IMR-90 (cell line): ENCODE data around the gene FBXO40. TPM values are rescaled to one million over a fixed set of nuclear protein-coding genes. Genes with fewer than 3 reads are reported as not detected.

Source experiments
- ATAC-seq: fragments of 200-7000 bp; cut with Tn5 transposase; 2 replicates; pipeline ENCODE4 v1.9.1; 2020; ENCODE audit warnings: low read depth, mild to moderate bottlenecking, moderate library complexity
- BruUV-seq: library from RNA; stranded (reverse); fragments of 400-500 nt; replicated peaks from 2 replicates; lab custom pipeline; 2021; lab: Mats Ljungman, UMichigan
- CTCF ChIA-PET: fragments of 300-600 bp; formaldehyde crosslinking; extraction: SDS; loops from one replicate; lab custom pipeline; 2021; ENCODE audit warnings: antibody characterized with exemption; lab: Yijun Ruan, JAX
- POLR2A ChIA-PET: fragments of 300-600 bp; sonication (Branson Sonifier 250); formaldehyde crosslinking; loops from one replicate; lab custom pipeline; 2022; ENCODE audit warnings: antibody characterized with exemption; ENCODE audit not compliant: unreplicated experiment; lab: Charles Lee
- DNase-seq: peaks from one replicate; pipeline ENCODE4 v3.0.0; 2013
- H2AFZ ChIP-seq: replicated peaks from 2 replicates; pipeline ENCODE3; 2013; ENCODE audit warnings: low read length, mild to moderate bottlenecking; ENCODE audit not compliant: poor library complexity
- H2AK5ac ChIP-seq: 2 replicates; pipeline ENCODE4 v1.6.1; 2013; ENCODE audit warnings: low read depth, low read length, inconsistent platforms
- H2AK9ac ChIP-seq: replicated peaks from 2 replicates; pipeline ENCODE3; 2013; ENCODE audit warnings: mild to moderate bottlenecking, low read depth, low read length, moderate library complexity; ENCODE audit not compliant: poor library complexity
- H2BK120ac ChIP-seq: 2 replicates; pipeline ENCODE4 v1.6.1; 2013; ENCODE audit warnings: low read depth, low read length, inconsistent platforms
- H2BK15ac ChIP-seq: 3 replicates; pipeline ENCODE4 v1.6.1; 2013; ENCODE audit warnings: low read depth, low read length, inconsistent platforms
- H2BK20ac ChIP-seq: 2 replicates; pipeline ENCODE4 v1.6.1; 2013; ENCODE audit warnings: low read depth, mild to moderate bottlenecking, inconsistent platforms, low read length, moderate library complexity
- H2BK5ac ChIP-seq: 2 replicates; pipeline ENCODE4 v1.6.1; 2013; ENCODE audit warnings: mild to moderate bottlenecking, low read depth, low read length, inconsistent platforms; ENCODE audit not compliant: poor library complexity, severe bottlenecking
- H3K14ac ChIP-seq: replicated peaks from 2 replicates; pipeline ENCODE4 v1.6.1; 2013; ENCODE audit warnings: low read depth, low read length, inconsistent platforms
- H3K18ac ChIP-seq: 2 replicates; pipeline ENCODE4 v1.6.1; 2013; ENCODE audit warnings: low read depth, low read length, control low read depth
- H3K23ac ChIP-seq: 2 replicates; pipeline ENCODE4 v1.6.1; 2013; ENCODE audit warnings: low read depth, low read length, inconsistent platforms
- H3K27ac ChIP-seq: 2 replicates; pipeline ENCODE4 v1.5.1; 2013; ENCODE audit warnings: mild to moderate bottlenecking, control low read depth, low read length; ENCODE audit not compliant: insufficient read depth
- H3K27me3 ChIP-seq: 2 replicates; pipeline ENCODE4 v1.6.1; 2013; ENCODE audit warnings: low read length; ENCODE audit not compliant: control insufficient read depth, insufficient read depth
- H3K36me3 ChIP-seq: 2 replicates; pipeline ENCODE4 v1.6.1; 2013; ENCODE audit warnings: low read length, mixed read lengths; ENCODE audit not compliant: control insufficient read depth, insufficient read depth
- H3K4ac ChIP-seq: 2 replicates; pipeline ENCODE4 v1.6.1; 2013; ENCODE audit warnings: low read depth, low read length, inconsistent platforms
- H3K4me1 ChIP-seq: 2 replicates; pipeline ENCODE4 v1.6.1; 2013; ENCODE audit warnings: low read length, mixed read lengths; ENCODE audit not compliant: control insufficient read depth, insufficient read depth
- H3K4me2 ChIP-seq: 2 replicates; pipeline ENCODE4 v1.6.1; 2013; ENCODE audit warnings: low read depth, mild to moderate bottlenecking, control low read depth, low read length, moderate library complexity
- H3K4me3 ChIP-seq: 2 replicates; pipeline ENCODE4 v1.5.1; 2013; ENCODE audit warnings: low read depth, mild to moderate bottlenecking, control low read depth, low read length, moderate library complexity; ENCODE audit not compliant: insufficient read depth
- H3K56ac ChIP-seq: 2 replicates; pipeline ENCODE4 v1.6.1; 2013; ENCODE audit warnings: low read length, inconsistent platforms; ENCODE audit not compliant: insufficient read depth; ENCODE audit errors: extremely low read depth
- H3K79me1 ChIP-seq, 2 experiments: 2 replicates each; pipeline ENCODE4 v1.6.1; 2013; ENCODE audit warnings: low read length in 2 of 2, inconsistent platforms in 1 of 2, low read depth in 1 of 2
- H3K9ac ChIP-seq: 2 replicates; pipeline ENCODE4 v1.6.1; 2013; ENCODE audit warnings: low read depth, low read length, control low read depth
- H3K9me1 ChIP-seq: 2 replicates; pipeline ENCODE4 v1.6.1; 2013; ENCODE audit warnings: low read length, inconsistent platforms; ENCODE audit not compliant: insufficient read depth
- H3K9me3 ChIP-seq: 2 replicates; pipeline ENCODE4 v1.6.1; 2013; ENCODE audit warnings: low read length; ENCODE audit not compliant: control insufficient read depth, insufficient read depth
- H4K20me1 ChIP-seq: 2 replicates; pipeline ENCODE4 v1.6.1; 2013; ENCODE audit warnings: low read length, inconsistent platforms; ENCODE audit not compliant: insufficient read depth
- H4K5ac ChIP-seq: 2 replicates; pipeline ENCODE4 v1.6.1; 2013; ENCODE audit warnings: mild to moderate bottlenecking, low read depth, low read length, control low read depth
- H4K8ac ChIP-seq, 2 experiments: 2 replicates each; pipeline ENCODE4 v1.6.1; 2013; ENCODE audit warnings: low read depth in 2 of 2, low read length in 2 of 2, control low read depth in 1 of 2, inconsistent platforms in 1 of 2
- H4K91ac ChIP-seq: 2 replicates; pipeline ENCODE4 v1.6.1; 2013; ENCODE audit warnings: low read depth, low read length, inconsistent platforms; ENCODE audit not compliant: insufficient read depth
- ELK1 ChIP-seq: fragments of 150-350 bp; IDR thresholded peaks from 2 replicates; pipeline ENCODE4 v1.6.1; 2016; ENCODE audit warnings: low read depth, mild to moderate bottlenecking, low read length, moderate library complexity, borderline replicate concordance
- FOS ChIP-seq: fragments of 150-350 bp; IDR thresholded peaks from 2 replicates; pipeline ENCODE4 v1.6.1; 2016; ENCODE audit warnings: low read depth, low read length
- MXI1 ChIP-seq: IDR thresholded peaks from 2 replicates; pipeline ENCODE4 v1.6.1; 2012; ENCODE audit warnings: low read depth, mild to moderate bottlenecking, low read length, moderate library complexity, borderline replicate concordance
- RAD21 ChIP-seq: IDR thresholded peaks from 2 replicates; pipeline ENCODE4 v1.6.1; 2012; ENCODE audit warnings: low read length, improper control_type of control experiment
- RCOR1 ChIP-seq: IDR thresholded peaks from 2 replicates; pipeline ENCODE4 v1.6.1; 2012; ENCODE audit warnings: mild to moderate bottlenecking, low read length, improper control_type of control experiment; ENCODE audit not compliant: insufficient replicate concordance
- RFX5 ChIP-seq: IDR thresholded peaks from 2 replicates; pipeline ENCODE4 v1.8.0; 2012; ENCODE audit warnings: low read depth, mild to moderate bottlenecking, low read length, moderate library complexity
- WGBS, 2 experiments: methylation state at CpG; one replicate each; pipeline versions ENCODE4 v1.1.5 to v1.1.7; 2013; ENCODE audit warnings: missing lambda C conversion rate in 2 of 2; ENCODE audit not compliant: insufficient read length in 1 of 2; ENCODE audit errors: extremely low coverage in 2 of 2; 5-methylcytosine and 5-hydroxymethylcytosine counted together
- dilution Hi-C: fragments of 300-500 bp; cut with HindIII; formaldehyde crosslinking; loops from one replicate; pipeline ENCODE4 v1.14.3; 2018; ENCODE audit warnings: low sequenced_read_pairs; ENCODE audit not compliant: unreplicated experiment
- in situ Hi-C: fragments of 300-500 bp; cut with MboI; formaldehyde crosslinking; loops from 3 replicates; pipeline ENCODE4 v1.14.3; 2019; ENCODE audit warnings: low sequenced_read_pairs, inconsistent platforms, mixed read lengths
- intact Hi-C: fragments of 100-400 bp; cut with micrococcal nuclease; formaldehyde crosslinking; loops from 2 replicates; pipeline ENCODE4 v1.10.0; 2022
- polyA plus RNA-seq, 3 experiments: library from polyadenylated mRNA; depleted of rRNA; stranded (reverse); fragments of >200 nt; gene quantifications; 2 replicates each; pipeline ENCODE4 v1.2.3, GENCODE V29; 2012; ENCODE audit warnings: low replicate concordance in 1 of 3
- total RNA-seq: library from RNA; depleted of rRNA; stranded (reverse); fragments of >200 nt; gene quantifications from 2 replicates; pipeline ENCODE4 v1.2.3, GENCODE V29; 2012

FBXO40 gene
- total and polyA plus RNA-seq, 2 of the 4 experiments (the other 2 are of a cell fraction), result not detected

GRCh38 chr3:121594850-121595249 is 1.7 kb downstream of the FBXO40 start:
- H2AFZ ChIP-seq, result no peak overlapping the region
- H4K91ac ChIP-seq, result no peak overlapping the region
- no peak overlapping the region for H4K5ac ChIP-seq
- H3K4me2 ChIP-seq, result no peak overlapping the region
- no peak overlapping the region for H2BK20ac ChIP-seq
- POLR2A ChIA-PET, result no interaction called here
- H2AK9ac ChIP-seq, result no peak overlapping the region
- TF ChIP-seq RAD21, result no peak
- no peak for TF ChIP-seq MXI1
- no peak for TF ChIP-seq ELK1
- TF ChIP-seq RCOR1, result no peak
- no peak for TF ChIP-seq RFX5
- no peak for TF ChIP-seq FOS
- H3K23ac ChIP-seq, result no peak overlapping the region
- CTCF ChIA-PET, result no interaction called here
- H2AK5ac ChIP-seq, result no peak overlapping the region
- H3K79me1 ChIP-seq, result no peaks in the 10 kb centered on the region
- no peak for ATAC-seq
- H4K20me1 ChIP-seq, result no peaks in the 10 kb centered on the region
- no peak overlapping the region for H2BK120ac ChIP-seq
- H3K4me3 ChIP-seq, result no peak overlapping the region
- BruUV-seq, result no TSS peak
- no CpG with 5 or more reads among the region's 2 CpGs for WGBS, 2 experiments
- no peak overlapping the region for H2BK5ac ChIP-seq
- no peak for DNase-seq
- in situ Hi-C loops (no loop called here), intact Hi-C loops (no loop called here), dilution Hi-C loops (no loop called here)
- no peak overlapping the region for H2BK15ac ChIP-seq
- no peak overlapping the region for H3K27ac ChIP-seq
- no peak overlapping the region for H4K8ac ChIP-seq
- H3K14ac ChIP-seq, result no peak overlapping the region
- H3K4me1 ChIP-seq, result no peaks in the 10 kb centered on the region
- H3K9me3 ChIP-seq, result no peaks in the 10 kb centered on the region
- H3K18ac ChIP-seq, result no peak overlapping the region
- H3K36me3 ChIP-seq, result no peaks in the 10 kb centered on the region
- peaks cover 5% of the 10 kb centered on the region for H3K27me3 ChIP-seq
- H3K56ac ChIP-seq, result no peak overlapping the region
- H3K9me1 ChIP-seq, result no peaks in the 10 kb centered on the region
- no peak overlapping the region for H3K9ac ChIP-seq
- H3K4ac ChIP-seq, result no peak overlapping the region
